ENCODE measurements around the gene ZNF625.

Gene ZNF625

DNA sequence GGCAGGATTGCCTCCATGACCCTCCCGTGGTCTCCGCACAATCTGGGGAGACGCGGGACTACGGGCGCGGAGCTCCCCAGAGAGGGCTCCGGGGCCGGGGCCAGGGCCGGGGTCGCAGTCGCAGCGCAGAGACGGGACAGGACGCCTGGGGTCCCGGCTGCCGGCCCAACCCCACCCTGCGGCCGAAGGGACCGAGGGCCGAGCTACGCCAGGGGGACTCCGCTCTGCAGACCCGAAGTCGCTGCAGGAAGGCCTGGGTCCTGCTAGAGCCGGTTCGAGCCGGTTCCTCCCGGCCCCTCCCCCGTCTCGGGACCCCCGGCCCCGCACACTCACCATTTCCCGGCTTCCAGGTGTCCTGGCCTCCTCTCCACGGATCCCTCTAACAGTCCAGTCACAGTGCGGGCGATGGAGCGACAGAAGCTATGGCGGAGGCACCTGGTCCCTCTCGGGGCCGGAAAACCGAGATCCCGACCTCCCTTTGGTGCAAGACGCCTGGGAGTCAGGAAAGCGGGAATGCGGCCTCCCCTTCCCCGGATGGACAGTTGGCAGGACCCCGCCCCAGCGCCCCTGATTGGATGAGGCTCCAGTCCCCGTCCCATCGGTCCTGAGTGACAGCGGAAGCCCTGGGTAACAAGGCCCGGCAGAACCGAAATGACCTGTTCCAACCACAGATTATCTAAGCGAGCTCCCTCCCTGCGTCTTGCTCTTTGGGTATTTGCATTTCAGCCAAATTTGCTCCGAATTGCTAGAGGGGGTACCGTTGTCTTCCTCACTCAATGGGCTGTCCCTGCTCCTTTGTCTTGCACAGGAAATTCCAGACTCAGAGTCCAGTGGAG is at the start of gene ZNF625:
Gene ZNF625 (minus strand): TSS at position 512 of the 836 bp plus-strand sequence. CDS start 176 bp downstream, at position 336.
- TF ChIP-seq, protein P1, sequence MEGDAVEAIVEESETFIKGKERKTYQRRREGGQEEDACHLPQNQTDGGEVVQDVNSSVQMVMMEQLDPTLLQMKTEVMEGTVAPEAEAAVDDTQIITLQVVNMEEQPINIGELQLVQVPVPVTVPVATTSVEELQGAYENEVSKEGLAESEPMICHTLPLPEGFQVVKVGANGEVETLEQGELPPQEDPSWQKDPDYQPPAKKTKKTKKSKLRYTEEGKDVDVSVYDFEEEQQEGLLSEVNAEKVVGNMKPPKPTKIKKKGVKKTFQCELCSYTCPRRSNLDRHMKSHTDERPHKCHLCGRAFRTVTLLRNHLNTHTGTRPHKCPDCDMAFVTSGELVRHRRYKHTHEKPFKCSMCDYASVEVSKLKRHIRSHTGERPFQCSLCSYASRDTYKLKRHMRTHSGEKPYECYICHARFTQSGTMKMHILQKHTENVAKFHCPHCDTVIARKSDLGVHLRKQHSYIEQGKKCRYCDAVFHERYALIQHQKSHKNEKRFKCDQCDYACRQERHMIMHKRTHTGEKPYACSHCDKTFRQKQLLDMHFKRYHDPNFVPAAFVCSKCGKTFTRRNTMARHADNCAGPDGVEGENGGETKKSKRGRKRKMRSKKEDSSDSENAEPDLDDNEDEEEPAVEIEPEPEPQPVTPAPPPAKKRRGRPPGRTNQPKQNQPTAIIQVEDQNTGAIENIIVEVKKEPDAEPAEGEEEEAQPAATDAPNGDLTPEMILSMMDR (IDR thresholded peaks at IDR 0.05; ENCODE audit: low read depth, low read length), result no peak
- peak; percentile 65 for DNase-seq (ENCODE audit: extremely low read depth, low read depth)

DNA sequence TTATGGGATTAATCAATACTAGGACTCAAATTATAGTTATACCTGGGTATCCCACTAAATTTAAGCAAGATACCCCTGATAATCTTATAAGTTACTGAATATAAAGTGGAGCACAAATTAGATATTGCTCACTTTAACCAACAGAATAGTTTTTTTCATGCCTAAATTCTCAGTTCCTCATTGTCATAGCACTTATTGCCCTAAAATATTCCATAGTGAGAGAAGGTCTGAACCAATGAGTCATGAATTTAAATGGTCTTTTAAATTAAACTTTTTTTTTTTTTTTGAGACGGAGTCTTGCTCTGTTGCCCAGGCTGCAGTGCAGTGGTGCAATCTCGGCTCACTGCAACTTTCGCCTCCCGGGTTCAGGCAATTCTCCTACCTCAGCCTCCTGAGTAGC is 48.8 kb upstream of the ZNF625 start:
- no peak for DNase-seq (ENCODE audit: extremely low read depth, low read depth)
- TF ChIP-seq, protein P1 (IDR thresholded peaks at IDR 0.05; ENCODE audit: low read depth, low read length), result no peak

DNA sequence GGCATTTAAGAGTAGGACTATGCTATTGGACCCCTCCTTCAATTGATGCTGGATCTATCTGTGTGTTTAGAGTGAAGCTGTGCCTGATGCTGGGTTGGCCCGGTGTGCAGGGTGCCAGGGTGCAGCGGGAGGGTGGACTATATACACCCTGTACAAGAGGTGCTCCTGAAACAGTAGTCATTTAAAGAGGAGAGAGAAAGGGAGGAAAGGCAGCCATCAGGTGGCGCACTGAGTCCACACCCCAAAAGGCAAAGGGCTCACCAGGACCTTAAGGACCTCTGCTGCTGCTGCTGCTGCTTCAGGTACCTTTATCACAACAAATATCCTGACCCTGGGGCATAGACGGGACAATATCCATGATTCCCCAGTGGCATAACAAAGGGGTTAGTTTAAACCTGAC is 45.7 kb upstream of the ZNF625 start:
- no peak for DNase-seq (ENCODE audit: extremely low read depth, low read depth)
- TF ChIP-seq, protein P1 (IDR thresholded peaks at IDR 0.05; ENCODE audit: low read depth, low read length), result no peak

DNA sequence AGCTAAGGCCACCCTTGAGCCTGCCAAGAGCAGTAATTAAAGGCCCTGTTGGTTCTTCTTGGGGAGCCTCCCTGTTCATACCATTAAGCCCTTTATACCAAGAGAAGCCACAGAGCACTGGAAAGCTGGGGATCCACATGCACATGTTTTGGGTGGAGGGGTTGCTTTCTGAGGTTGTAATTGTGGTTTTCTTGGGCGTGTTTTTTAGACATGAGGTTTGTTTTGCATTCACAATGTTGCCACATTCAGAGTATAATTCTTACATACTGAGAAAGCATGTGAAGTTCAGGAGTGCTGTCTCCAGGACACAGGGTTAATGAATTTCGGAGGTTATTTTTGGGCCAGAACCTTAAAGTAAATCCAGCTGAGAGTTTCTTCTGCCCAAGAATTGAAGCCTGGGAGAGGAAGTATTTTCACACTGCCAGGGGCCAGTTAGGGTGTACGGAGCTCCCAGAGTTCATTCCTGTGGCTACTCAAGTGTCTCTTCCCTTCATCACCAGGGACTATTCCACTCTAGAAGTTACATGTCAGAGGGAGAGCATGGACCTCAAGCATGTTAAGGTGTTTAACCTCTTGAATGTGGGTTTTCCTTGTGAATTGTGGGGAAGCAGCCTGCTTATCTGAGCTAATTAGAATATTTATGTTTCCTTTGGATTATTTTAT is 43.4 kb upstream of the ZNF625 start:
- TF ChIP-seq, protein P1 (IDR thresholded peaks at IDR 0.05; ENCODE audit: low read depth, low read length), result no peak
- no peak for DNase-seq (ENCODE audit: extremely low read depth, low read depth)

DNA sequence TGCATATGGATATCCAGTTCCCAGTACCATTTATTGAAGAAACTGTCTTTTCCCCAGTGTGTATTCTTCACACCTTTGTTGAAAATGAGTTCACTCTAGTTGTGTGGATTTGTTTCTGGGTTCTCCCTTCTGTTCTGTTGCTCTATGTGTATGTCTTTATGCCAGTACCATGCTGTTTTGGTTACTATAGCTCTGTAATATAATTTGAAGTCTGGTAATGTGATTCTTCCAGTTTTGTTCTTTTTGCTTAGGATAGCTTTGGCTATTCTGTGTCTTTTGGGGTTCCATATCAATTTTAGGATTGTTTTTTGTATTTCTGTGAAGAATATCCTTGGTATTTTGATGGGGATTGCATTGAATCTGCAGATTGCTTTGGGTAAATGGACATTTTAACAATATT is 41.6 kb upstream of the ZNF625 start:
- TF ChIP-seq, protein P1 (IDR thresholded peaks at IDR 0.05; ENCODE audit: low read depth, low read length), result no peak
- no peak for DNase-seq (ENCODE audit: extremely low read depth, low read depth)

DNA sequence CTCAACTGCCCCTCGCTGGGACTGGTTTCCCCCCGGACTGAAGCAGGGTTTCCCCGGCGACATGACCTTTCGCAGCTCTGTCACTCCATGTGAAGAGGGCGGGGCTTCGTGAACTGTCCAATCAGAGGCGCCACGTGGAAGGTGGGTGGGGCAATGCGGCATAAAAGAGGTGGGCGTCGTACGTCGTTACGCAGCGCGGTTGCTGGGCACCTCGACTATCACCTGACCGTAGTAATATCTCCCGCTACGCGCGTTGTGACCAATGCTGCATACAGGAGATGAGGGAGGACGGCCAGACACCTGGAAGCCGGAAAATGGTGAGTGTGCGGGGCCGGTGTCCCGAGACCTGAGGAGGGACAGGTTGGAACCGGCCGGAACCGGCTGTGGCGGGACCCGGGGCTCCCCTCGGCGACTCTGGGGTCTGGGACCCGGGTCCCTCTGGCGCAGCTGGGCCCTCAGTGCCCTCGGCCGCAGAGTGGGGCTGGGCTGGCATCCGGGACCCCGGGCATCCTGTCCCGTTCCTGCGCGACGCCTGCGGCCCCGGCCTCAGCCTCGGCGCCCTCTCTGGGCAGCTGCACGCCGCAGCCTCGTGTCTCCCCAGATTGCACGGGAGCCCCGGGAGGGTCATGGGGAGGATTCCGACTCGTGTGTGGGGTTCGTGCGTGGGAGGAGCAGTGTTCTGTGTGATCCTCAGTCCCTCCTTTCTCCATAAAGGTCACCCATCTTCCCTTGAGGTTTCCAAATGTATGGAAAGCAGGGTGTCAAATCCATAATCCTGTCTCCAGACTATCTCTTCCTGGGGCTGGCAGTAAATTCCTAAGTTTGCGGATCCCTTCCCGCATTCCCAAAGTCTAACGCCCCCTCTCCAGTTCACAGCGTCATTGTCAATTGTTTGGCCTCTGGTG is 38.5 kb upstream of the ZNF625 start:
- DNase-seq (ENCODE audit: extremely low read depth, low read depth), result no peak
- TF ChIP-seq, protein P1 (IDR thresholded peaks at IDR 0.05; ENCODE audit: low read depth, low read length), result no peak

All from AG09319 (cell line).